22Rv1 (cell line): ENCODE data around the gene CMTM2.

Experiments used
- CTCF ChIP-seq: fragments of 450-650 bp; IDR thresholded peaks from 2 replicates; pipeline ENCODE4 v1.5.1; 2017; ENCODE audit warnings: mild to moderate bottlenecking
- ZFX ChIP-seq: fragments of 450-650 bp; IDR thresholded peaks from 2 replicates; pipeline ENCODE4 v1.6.1; 2017; ENCODE audit warnings: antibody characterized with exemption, borderline replicate concordance

GRCh38 chr16:66616592-66616991 is 37.3 kb downstream of the CMTM2 start:
- no peak for TF ChIP-seq CTCF
- no peak for TF ChIP-seq ZFX
